Smooth muscle cell (in vitro differentiated cells): ENCODE measurements around the gene CACNA2D1. TPM values are rescaled to one million over a fixed set of nuclear protein-coding genes. Genes with fewer than 3 reads are reported as not detected.

Source experiments
- DNase-seq: peaks from one replicate; lab custom pipeline; 2025; ENCODE audit not compliant: unreplicated experiment; lab: John Stamatoyannopoulos, UW
- H2AFZ ChIP-seq: fragments of 200-600 bp; sonication (generic); 2 replicates; pipeline ENCODE4 v1.6.0; 2016; ENCODE audit warnings: antibody characterized with exemption, low read depth, mild to moderate bottlenecking
- H3F3A ChIP-seq: fragments of 200-600 bp; sonication (generic); 2 replicates; pipeline ENCODE4 v1.6.0; 2017; ENCODE audit warnings: antibody characterized with exemption, low read depth
- H3K27ac ChIP-seq: fragments of 200-600 bp; sonication (generic); 2 replicates; pipeline ENCODE4 v1.5.1; 2016; ENCODE audit warnings: low read depth, mild to moderate bottlenecking
- H3K27me3 ChIP-seq: fragments of 200-600 bp; sonication (generic); 2 replicates; pipeline ENCODE4 v1.6.1; 2016; ENCODE audit warnings: low read depth, mild to moderate bottlenecking
- H3K36me3 ChIP-seq: fragments of 200-600 bp; sonication (generic); 2 replicates; pipeline ENCODE4 v1.5.1; 2016; ENCODE audit warnings: low read depth
- H3K4me1 ChIP-seq: fragments of 200-600 bp; sonication (generic); 2 replicates; pipeline ENCODE4 v1.5.1; 2016; ENCODE audit warnings: low read depth
- H3K4me2 ChIP-seq: fragments of 200-600 bp; sonication (generic); 2 replicates; pipeline ENCODE4 v1.6.0; 2016; ENCODE audit warnings: mild to moderate bottlenecking
- H3K4me3 ChIP-seq: fragments of 200-600 bp; sonication (generic); 2 replicates; pipeline ENCODE4 v1.5.1; 2016; ENCODE audit warnings: mild to moderate bottlenecking
- H3K79me2 ChIP-seq: fragments of 200-600 bp; sonication (generic); 2 replicates; pipeline ENCODE4 v1.6.0; 2016; ENCODE audit warnings: low read depth, mild to moderate bottlenecking
- H3K9ac ChIP-seq: fragments of 200-600 bp; sonication (generic); 2 replicates; pipeline ENCODE4 v1.6.0; 2016; ENCODE audit warnings: low read depth
- H3K9me3 ChIP-seq: fragments of 200-600 bp; sonication (generic); replicated peaks from 2 replicates; pipeline ENCODE4 v1.5.1; 2016; ENCODE audit warnings: low read depth
- H4K20me1 ChIP-seq: fragments of 200-600 bp; sonication (generic); 2 replicates; pipeline ENCODE4 v1.6.0; 2016; ENCODE audit warnings: low read depth
- WGBS: methylation state at CpG from one replicate; pipeline ENCODE4 v1.1.7; 2016; ENCODE audit warnings: low lambda C conversion rate; 5-methylcytosine and 5-hydroxymethylcytosine counted together
- polyA plus RNA-seq: library from polyadenylated mRNA; unstranded; fragments of >200 nt; fragmentation: Nextera tagmentation; extraction: Ambion mirVana; gene quantifications from 2 replicates; pipeline ENCODE4 v1.2.1, GENCODE V29; 2016
- total RNA-seq: library from RNA; depleted of rRNA; stranded (reverse); fragments of >200 nt; gene quantifications from 2 replicates; pipeline ENCODE4 v1.2.3, GENCODE V29; 2014
- TF ChIP-seq, protein P1 (sequence below): fragments of 200-600 bp; sonication (generic); IDR thresholded peaks from 2 replicates; pipeline ENCODE4 v1.5.1; 2017; ENCODE audit warnings: borderline replicate concordance, mild to moderate bottlenecking, antibody characterized with exemption; ENCODE audit not compliant: insufficient read depth, poor library complexity, severe bottlenecking

CACNA2D1 gene
- total and polyA plus RNA-seq, 2 experiments from 2014 or later: 4.1 to 39.3 TPM

- Histone ChIP-seq H3K4me2 (no peak overlapping the region), H3K4me3 (no peak overlapping the region), H3K27me3 (no peaks in the 10 kb centered on the region), H3K9me3 (peaks cover 5% of the 10 kb centered on the region), H3K27ac (no peak overlapping the region), H3K79me2 (no peaks in the 10 kb centered on the region), H3K36me3 (peaks cover 11% of the 10 kb centered on the region), H3F3A (no peaks in the 10 kb centered on the region), H2AFZ (no peak overlapping the region), H3K4me1 (no peaks in the 10 kb centered on the region), H3K9ac (no peak overlapping the region), H4K20me1 (no peaks in the 10 kb centered on the region)
- no peak for DNase-seq
- WGBS: 88% methylated on average over 3 of the region's 3 CpGs
- TF ChIP-seq, protein P1, sequence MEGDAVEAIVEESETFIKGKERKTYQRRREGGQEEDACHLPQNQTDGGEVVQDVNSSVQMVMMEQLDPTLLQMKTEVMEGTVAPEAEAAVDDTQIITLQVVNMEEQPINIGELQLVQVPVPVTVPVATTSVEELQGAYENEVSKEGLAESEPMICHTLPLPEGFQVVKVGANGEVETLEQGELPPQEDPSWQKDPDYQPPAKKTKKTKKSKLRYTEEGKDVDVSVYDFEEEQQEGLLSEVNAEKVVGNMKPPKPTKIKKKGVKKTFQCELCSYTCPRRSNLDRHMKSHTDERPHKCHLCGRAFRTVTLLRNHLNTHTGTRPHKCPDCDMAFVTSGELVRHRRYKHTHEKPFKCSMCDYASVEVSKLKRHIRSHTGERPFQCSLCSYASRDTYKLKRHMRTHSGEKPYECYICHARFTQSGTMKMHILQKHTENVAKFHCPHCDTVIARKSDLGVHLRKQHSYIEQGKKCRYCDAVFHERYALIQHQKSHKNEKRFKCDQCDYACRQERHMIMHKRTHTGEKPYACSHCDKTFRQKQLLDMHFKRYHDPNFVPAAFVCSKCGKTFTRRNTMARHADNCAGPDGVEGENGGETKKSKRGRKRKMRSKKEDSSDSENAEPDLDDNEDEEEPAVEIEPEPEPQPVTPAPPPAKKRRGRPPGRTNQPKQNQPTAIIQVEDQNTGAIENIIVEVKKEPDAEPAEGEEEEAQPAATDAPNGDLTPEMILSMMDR: no peak
Observed at GRCh38 chr7:82128546-82128945, 315.0 kb downstream of the CACNA2D1 start.

DNA sequence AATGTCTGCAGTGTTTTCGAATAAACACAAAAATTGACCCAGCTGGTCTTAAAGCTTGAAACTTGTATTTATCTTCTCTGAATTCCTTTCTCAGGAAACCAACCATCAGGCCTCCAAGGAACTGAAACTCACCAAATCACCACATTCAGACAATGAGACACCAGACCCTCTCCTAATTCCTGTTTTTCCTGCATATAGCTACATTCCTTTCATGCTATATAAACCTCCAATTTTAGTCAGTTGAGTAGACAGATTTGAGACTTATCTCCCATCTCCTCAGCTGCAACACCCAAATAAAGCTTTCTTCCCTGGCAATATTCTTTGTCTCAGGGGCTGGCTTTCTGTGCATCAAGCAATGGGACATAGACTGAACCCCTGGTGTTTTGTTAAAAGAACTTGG lies 317.0 kb downstream of the CACNA2D1 start:
- no peaks in the 10 kb centered on the region for H3K4me1 ChIP-seq
- no peaks in the 10 kb centered on the region for H3K27me3 ChIP-seq
- no peaks in the 10 kb centered on the region for H4K20me1 ChIP-seq
- H3K36me3 ChIP-seq: peaks cover 11% of the 10 kb centered on the region
- no peaks in the 10 kb centered on the region for H3K79me2 ChIP-seq
- no peak overlapping the region for H3K27ac ChIP-seq
- no peak overlapping the region for H2AFZ ChIP-seq
- no peak overlapping the region for H3K4me3 ChIP-seq
- H3K9me3 ChIP-seq: peaks cover 5% of the 10 kb centered on the region
- H3F3A ChIP-seq: no peaks in the 10 kb centered on the region
- no peak overlapping the region for H3K9ac ChIP-seq
- DNase-seq: no peak
- TF ChIP-seq, protein P1: no peak
- 100% methylated on average over 1 of the region's 1 CpG for WGBS
- H3K4me2 ChIP-seq: no peak overlapping the region

GRCh38 chr7:82124445-82124844 lies 319.1 kb downstream of the CACNA2D1 start:
- no peak for DNase-seq
- H3K4me1 ChIP-seq: no peaks in the 10 kb centered on the region
- TF ChIP-seq, protein P1: no peak
- WGBS: 63% methylated on average over 2 of the region's 2 CpGs
- H3F3A ChIP-seq: no peaks in the 10 kb centered on the region
- no peaks in the 10 kb centered on the region for H3K79me2 ChIP-seq
- no peak overlapping the region for H3K4me3 ChIP-seq
- H3K27ac ChIP-seq: no peak overlapping the region
- peaks cover 11% of the 10 kb centered on the region for H3K36me3 ChIP-seq
- no peak overlapping the region for H3K4me2 ChIP-seq
- no peak overlapping the region for H2AFZ ChIP-seq
- no peaks in the 10 kb centered on the region for H3K27me3 ChIP-seq
- peaks cover 5% of the 10 kb centered on the region for H3K9me3 ChIP-seq
- no peak overlapping the region for H3K9ac ChIP-seq
- H4K20me1 ChIP-seq: no peaks in the 10 kb centered on the region

DNA sequence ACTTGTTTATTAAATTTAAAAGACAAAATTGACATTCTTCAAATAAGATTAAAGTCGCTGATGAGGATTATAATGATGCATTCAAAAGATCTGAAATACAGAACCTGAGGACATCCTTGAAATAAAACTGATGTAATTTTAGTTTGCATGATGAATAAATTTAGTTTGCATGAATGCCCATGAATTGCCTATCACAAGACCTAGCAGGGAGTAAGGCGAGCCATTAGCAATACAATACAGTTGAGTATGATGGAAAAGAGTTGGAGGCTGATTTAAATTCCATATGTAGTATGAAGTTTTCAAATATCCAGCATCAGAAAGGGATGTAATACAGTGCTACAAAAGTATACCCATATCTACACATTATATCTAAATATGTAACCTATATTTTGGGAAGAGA lies 321.3 kb downstream of the CACNA2D1 start:
- 87% methylated on average over 2 of the region's 2 CpGs for WGBS
- no peak for DNase-seq
- Histone ChIP-seq H3K9ac (no peak overlapping the region), H3K4me1 (no peaks in the 10 kb centered on the region), H3K79me2 (no peaks in the 10 kb centered on the region), H3K4me3 (no peak overlapping the region), H3K36me3 (peaks cover 11% of the 10 kb centered on the region), H2AFZ (no peak overlapping the region), H4K20me1 (no peaks in the 10 kb centered on the region), H3K9me3 (peaks cover 5% of the 10 kb centered on the region), H3K27me3 (no peaks in the 10 kb centered on the region), H3K4me2 (no peak overlapping the region), H3K27ac (no peak overlapping the region), H3F3A (no peaks in the 10 kb centered on the region)
- TF ChIP-seq, protein P1: no peak
